Suppressor macrophage treated with lipopolysaccharide for 1 hour (primary cell): ENCODE measurements around the gene SSH2.

Experiments
- DNase-seq, 3 donors: peaks; one replicate each; pipeline ENCODE4 v3.0.0-alpha.2; 2020 to 2022

Gene SSH2

GRCh38 chr17:29771546-29771945, 158.5 kb downstream of the SSH2 start:
- DNase-seq = no peak

GRCh38 chr17:29769225-29769624, 160.8 kb downstream of the SSH2 start:
- DNase-seq = no peak

- DNase-seq = no peak
These were observed 163.2 kb downstream of the SSH2 start for GRCh38 chr17:29766796-29767327.

GRCh38 chr17:29764748-29765147, 165.3 kb downstream of the SSH2 start:
- no peak for DNase-seq

- DNase-seq = no peak
These were observed 165.8 kb downstream of the SSH2 start for GRCh38 chr17:29764217-29764616.

GRCh38 chr17:29763273-29763672, 166.8 kb downstream of the SSH2 start:
- no peak for DNase-seq

GRCh38 chr17:29761040-29761761, 168.8 kb downstream of the SSH2 start:
- DNase-seq = peak; percentile 94 to 98 (median 97)

GRCh38 chr17:29760279-29761039, 169.6 kb downstream of the SSH2 start:
- DNase-seq = peak in 1 of 3 donors; percentile 25

- DNase-seq = no peak
These were observed 171.8 kb downstream of the SSH2 start for GRCh38 chr17:29758255-29758654.

- DNase-seq = no peak
These were observed 172.2 kb downstream of the SSH2 start for GRCh38 chr17:29757788-29758187.

- no peak for DNase-seq
These were observed 176.1 kb downstream of the SSH2 start for GRCh38 chr17:29753845-29754439.

GRCh38 chr17:29749045-29749825, 180.8 kb downstream of the SSH2 start:
- no peak for DNase-seq

GRCh38 chr17:29748400-29748799, 181.6 kb downstream of the SSH2 start:
- DNase-seq = no peak

GRCh38 chr17:29747660-29748059, 182.4 kb downstream of the SSH2 start:
- no peak for DNase-seq

- DNase-seq = no peak
These were observed 183.4 kb downstream of the SSH2 start for GRCh38 chr17:29746669-29747068.

- no peak for DNase-seq
These were observed 185.9 kb downstream of the SSH2 start for GRCh38 chr17:29744121-29744520.

- no peak for DNase-seq
These were observed 187.9 kb downstream of the SSH2 start for GRCh38 chr17:29742210-29742513.

- DNase-seq = no peak
These were observed 190.0 kb downstream of the SSH2 start for GRCh38 chr17:29740017-29740416.

GRCh38 chr17:29734640-29735039, 195.4 kb downstream of the SSH2 start:
- DNase-seq = no peak

- peak in 2 of 3 donors; percentile 35 to 41 for DNase-seq
These were observed 196.9 kb downstream of the SSH2 start for GRCh38 chr17:29733166-29733565.

GRCh38 chr17:29732613-29733012, 197.4 kb downstream of the SSH2 start:
- DNase-seq = no peak

GRCh38 chr17:29732209-29732608, 197.8 kb downstream of the SSH2 start:
- DNase-seq = no peak

GRCh38 chr17:29731589-29731929, 198.5 kb downstream of the SSH2 start:
- DNase-seq = no peak
